K562 (cell line): Measurements from ENCODE around the gene C2. TPM values are rescaled to one million over a fixed set of nuclear protein-coding genes. Genes with fewer than 3 reads are reported as not detected.

Source experiments
- CCNT2 ChIP-seq: IDR thresholded peaks from 2 replicates; pipeline ENCODE4 v1.6.1; 2011; ENCODE audit warnings: borderline replicate concordance, low read depth, mild to moderate bottlenecking, moderate library complexity, mixed read lengths, low read length; ENCODE audit not compliant: insufficient read length; ENCODE audit errors: extremely low read depth
- CHD1 ChIP-seq: fragments of 200-600 bp; sonication (generic); IDR thresholded peaks from one replicate; pipeline ENCODE4 v1.6.1; 2012; ENCODE audit warnings: mild to moderate bottlenecking, moderate library complexity, low read length, inconsistent platforms
- RHOXF2B ChIP-seq: fragments of 250-450 bp; sonication (Bioruptor Pico); conservative IDR thresholded peaks from 2 replicates; pipeline ENCODE4 v1.5.1; 2021
- SRF ChIP-seq, 2 experiments: fragments of 250-450, 450-650 bp in 1 of 2; sonication (Bioruptor Pico) in 1 of 2; sonication (generic) in 1 of 2; formaldehyde crosslinking; IDR thresholded peaks; 2 replicates each; pipeline versions ENCODE4 v1.5.0 to v1.5.1; 2020 to 2022; ENCODE audit warnings: mild to moderate bottlenecking in 1 of 2, missing genetic modification reagents in 1 of 2
- STAT5B ChIP-seq: fragments of 250-450 bp; sonication (Bioruptor Pico); IDR thresholded peaks from 2 replicates; pipeline ENCODE4 v1.8.0; 2021; ENCODE audit warnings: mild to moderate bottlenecking, inconsistent platforms
- WHSC1 ChIP-seq: IDR thresholded peaks from one replicate; pipeline ENCODE4 v1.6.1; 2012; ENCODE audit warnings: low read length, control low read depth, inconsistent platforms
- polyA plus RNA-seq, 8 experiments: library from polyadenylated mRNA; depleted of rRNA in 4 of 8; stranded (reverse) in 5 of 8; unstranded in 3 of 8; fragments of >200 nt; fragmentation: Nextera tagmentation in 2 of 8; fragmentation: Illumina TruSeq in 1 of 8; extraction: Ambion mirVana in 2 of 8; extraction: Trizol in 1 of 8; gene quantifications; 2 replicates each; pipeline versions ENCODE4 v1.2.1 to v1.2.3, GENCODE V29; 2011 to 2014; ENCODE audit warnings: inconsistent platforms in 1 of 8, missing spikeins in 1 of 8
- total RNA-seq, 7 experiments: library from RNA; depleted of rRNA in 6 of 7; stranded (reverse); fragments of >200 nt in 6 of 7; fragmentation: Illumina TruSeq in 2 of 7; extraction: Trizol in 2 of 7; gene quantifications; 2 replicates each; pipeline versions ENCODE4 v1.2.1 to v1.2.3, GENCODE V29; 2011 to 2021; ENCODE audit warnings: low replicate concordance in 1 of 7
- TF ChIP-seq, protein P1 (sequence below): fragments of 450-650 bp; IDR thresholded peaks from 2 replicates; pipeline ENCODE4 v1.6.1; 2016; ENCODE audit warnings: low read depth
- TF ChIP-seq, protein P2 (sequence below): sonication (generic); formaldehyde crosslinking; IDR thresholded peaks from 2 replicates; pipeline ENCODE4 v1.8.0; 2022; ENCODE audit warnings: mild to moderate bottlenecking, missing genetic modification reagents
- TF ChIP-seq, protein P3 (sequence below): fragments of 250-450 bp; sonication (Bioruptor Pico); IDR thresholded peaks from 2 replicates; pipeline ENCODE4 v1.5.1; 2021; ENCODE audit warnings: mild to moderate bottlenecking
- TF ChIP-seq, protein P4 (sequence below): sonication (generic); formaldehyde crosslinking; IDR thresholded peaks from 2 replicates; pipeline ENCODE4 v1.8.1; 2023; ENCODE audit warnings: mild to moderate bottlenecking, missing genetic modification reagents
- TF ChIP-seq, protein P5 (sequence below): fragments of 450-650 bp; IDR thresholded peaks from 2 replicates; pipeline ENCODE4 v1.7.0; 2016; ENCODE audit warnings: borderline replicate concordance

C2 gene
- total and polyA plus RNA-seq, 9 of the 15 experiments (the other 6 are each of a cell fraction or from before 2014, with no cell fraction given), result 0.05 to 1.1 (median 0.39) TPM; not detected in 1

DNA sequence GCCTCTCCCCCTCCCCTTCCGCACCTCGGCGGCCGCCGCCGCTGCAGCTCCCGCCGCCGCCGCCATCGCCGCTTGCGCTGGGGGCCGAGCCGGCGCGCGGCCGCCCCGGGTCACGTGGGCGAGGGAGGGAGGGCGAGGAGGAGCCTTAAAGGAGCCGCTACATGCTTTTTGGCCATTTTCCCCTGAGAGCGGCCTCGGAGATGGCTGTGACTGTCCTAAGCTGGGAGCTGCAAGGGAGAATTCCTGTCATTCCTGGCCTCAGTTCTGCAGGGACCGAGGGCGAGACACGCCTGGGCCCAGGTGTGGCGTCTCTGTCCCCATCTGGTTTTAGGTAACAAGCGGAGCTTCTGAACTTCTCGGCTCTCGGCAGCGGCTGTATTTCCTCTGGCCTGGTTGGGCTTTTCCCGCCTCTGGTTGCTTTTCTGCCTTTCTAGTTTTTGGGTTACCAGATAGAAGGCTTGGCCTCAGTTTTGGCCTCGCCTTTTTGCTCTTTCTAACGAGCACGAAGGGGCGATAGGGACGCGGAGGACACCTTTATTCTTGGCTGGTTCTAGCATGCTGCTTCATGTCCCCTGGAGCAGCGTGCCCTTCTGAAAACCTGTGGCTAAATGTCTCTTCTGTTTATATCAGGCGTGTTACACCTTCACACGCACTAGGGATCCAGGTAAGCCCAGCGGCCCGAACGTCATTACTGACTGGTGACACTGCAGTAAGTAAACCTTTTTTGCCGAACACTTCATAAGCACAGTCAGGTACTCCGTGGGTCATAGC, 29.7 kb upstream of the C2 start, which contains the start of gene EHMT2 (continued):
- TF ChIP-seq, protein P1, sequence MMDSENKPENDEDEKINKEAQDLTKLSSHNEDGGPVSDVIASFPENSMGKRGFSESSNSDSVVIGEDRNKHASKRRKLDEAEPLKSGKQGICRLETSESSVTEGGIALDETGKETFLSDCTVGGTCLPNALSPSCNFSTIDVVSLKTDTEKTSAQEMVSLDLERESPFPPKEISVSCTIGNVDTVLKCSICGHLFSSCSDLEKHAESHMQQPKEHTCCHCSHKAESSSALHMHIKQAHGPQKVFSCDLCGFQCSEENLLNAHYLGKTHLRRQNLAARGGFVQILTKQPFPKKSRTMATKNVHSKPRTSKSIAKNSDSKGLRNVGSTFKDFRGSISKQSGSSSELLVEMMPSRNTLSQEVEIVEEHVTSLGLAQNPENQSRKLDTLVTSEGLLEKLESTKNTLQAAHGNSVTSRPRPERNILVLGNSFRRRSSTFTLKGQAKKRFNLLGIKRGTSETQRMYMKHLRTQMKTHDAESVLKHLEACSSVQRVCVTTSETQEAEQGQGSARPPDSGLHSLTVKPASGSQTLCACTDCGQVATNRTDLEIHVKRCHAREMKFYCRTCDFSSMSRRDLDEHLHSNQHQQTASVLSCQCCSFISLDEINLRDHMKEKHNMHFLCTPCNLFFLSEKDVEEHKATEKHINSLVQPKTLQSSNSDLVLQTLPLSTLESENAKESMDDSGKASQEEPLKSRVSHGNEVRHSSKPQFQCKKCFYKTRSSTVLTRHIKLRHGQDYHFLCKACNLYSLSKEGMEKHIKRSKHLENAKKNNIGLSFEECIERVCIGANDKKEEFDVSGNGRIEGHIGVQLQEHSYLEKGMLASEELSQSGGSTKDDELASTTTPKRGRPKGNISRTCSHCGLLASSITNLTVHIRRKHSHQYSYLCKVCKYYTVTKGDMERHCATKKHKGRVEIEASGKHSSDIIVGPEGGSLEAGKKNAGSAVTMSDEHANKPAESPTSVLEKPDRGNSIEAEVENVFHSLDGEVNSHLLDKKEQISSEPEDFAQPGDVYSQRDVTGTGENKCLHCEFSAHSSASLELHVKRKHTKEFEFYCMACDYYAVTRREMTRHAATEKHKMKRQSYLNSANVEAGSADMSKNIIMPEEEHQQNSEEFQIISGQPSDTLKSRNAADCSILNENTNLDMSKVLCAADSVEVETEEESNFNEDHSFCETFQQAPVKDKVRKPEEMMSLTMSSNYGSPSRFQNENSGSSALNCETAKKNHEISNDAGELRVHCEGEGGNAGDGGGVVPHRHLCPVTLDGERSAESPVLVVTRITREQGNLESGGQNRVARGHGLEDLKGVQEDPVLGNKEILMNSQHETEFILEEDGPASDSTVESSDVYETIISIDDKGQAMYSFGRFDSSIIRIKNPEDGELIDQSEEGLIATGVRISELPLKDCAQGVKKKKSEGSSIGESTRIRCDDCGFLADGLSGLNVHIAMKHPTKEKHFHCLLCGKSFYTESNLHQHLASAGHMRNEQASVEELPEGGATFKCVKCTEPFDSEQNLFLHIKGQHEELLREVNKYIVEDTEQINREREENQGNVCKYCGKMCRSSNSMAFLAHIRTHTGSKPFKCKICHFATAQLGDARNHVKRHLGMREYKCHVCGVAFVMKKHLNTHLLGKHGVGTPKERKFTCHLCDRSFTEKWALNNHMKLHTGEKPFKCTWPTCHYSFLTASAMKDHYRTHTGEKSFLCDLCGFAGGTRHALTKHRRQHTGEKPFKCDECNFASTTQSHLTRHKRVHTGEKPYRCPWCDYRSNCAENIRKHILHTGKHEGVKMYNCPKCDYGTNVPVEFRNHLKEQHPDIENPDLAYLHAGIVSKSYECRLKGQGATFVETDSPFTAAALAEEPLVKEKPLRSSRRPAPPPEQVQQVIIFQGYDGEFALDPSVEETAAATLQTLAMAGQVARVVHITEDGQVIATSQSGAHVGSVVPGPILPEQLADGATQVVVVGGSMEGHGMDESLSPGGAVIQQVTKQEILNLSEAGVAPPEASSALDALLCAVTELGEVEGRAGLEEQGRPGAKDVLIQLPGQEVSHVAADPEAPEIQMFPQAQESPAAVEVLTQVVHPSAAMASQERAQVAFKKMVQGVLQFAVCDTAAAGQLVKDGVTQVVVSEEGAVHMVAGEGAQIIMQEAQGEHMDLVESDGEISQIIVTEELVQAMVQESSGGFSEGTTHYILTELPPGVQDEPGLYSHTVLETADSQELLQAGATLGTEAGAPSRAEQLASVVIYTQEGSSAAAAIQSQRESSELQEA, result no peak
- peak; percentile 89; the same call in 1 of the 2 replicates for TF ChIP-seq RHOXF2B (CRISPR knock-in tag)
- TF ChIP-seq SRF (CRISPR knock-in tag; IDR thresholded peaks at IDR 0.05), result no peak; a peak in 1 of 4 replicates
- no peak for TF ChIP-seq WHSC1
- TF ChIP-seq, protein P2, sequence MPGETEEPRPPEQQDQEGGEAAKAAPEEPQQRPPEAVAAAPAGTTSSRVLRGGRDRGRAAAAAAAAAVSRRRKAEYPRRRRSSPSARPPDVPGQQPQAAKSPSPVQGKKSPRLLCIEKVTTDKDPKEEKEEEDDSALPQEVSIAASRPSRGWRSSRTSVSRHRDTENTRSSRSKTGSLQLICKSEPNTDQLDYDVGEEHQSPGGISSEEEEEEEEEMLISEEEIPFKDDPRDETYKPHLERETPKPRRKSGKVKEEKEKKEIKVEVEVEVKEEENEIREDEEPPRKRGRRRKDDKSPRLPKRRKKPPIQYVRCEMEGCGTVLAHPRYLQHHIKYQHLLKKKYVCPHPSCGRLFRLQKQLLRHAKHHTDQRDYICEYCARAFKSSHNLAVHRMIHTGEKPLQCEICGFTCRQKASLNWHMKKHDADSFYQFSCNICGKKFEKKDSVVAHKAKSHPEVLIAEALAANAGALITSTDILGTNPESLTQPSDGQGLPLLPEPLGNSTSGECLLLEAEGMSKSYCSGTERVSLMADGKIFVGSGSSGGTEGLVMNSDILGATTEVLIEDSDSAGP, result peak; percentile 98
- no peak for TF ChIP-seq STAT5B (CRISPR knock-in tag)
- TF ChIP-seq, protein P3, sequence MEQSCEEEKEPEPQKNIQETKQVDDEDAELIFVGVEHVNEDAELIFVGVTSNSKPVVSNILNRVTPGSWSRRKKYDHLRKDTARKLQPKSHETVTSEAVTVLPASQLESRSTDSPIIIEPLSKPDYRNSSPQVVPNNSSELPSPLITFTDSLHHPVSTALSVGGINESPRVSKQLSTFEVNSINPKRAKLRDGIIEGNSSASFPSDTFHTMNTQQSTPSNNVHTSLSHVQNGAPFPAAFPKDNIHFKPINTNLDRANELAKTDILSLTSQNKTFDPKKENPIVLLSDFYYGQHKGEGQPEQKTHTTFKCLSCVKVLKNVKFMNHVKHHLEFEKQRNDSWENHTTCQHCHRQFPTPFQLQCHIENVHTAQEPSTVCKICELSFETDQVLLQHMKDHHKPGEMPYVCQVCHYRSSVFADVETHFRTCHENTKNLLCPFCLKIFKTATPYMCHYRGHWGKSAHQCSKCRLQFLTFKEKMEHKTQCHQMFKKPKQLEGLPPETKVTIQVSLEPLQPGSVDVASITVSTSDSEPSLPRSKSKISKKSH (CRISPR knock-in tag), result no peak
- TF ChIP-seq, protein P4, sequence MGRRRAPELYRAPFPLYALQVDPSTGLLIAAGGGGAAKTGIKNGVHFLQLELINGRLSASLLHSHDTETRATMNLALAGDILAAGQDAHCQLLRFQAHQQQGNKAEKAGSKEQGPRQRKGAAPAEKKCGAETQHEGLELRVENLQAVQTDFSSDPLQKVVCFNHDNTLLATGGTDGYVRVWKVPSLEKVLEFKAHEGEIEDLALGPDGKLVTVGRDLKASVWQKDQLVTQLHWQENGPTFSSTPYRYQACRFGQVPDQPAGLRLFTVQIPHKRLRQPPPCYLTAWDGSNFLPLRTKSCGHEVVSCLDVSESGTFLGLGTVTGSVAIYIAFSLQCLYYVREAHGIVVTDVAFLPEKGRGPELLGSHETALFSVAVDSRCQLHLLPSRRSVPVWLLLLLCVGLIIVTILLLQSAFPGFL (CRISPR knock-in tag), result 0 out of 2 replicates have a peak, but pooled peaks have one; percentile 89
- TF ChIP-seq, protein P5, sequence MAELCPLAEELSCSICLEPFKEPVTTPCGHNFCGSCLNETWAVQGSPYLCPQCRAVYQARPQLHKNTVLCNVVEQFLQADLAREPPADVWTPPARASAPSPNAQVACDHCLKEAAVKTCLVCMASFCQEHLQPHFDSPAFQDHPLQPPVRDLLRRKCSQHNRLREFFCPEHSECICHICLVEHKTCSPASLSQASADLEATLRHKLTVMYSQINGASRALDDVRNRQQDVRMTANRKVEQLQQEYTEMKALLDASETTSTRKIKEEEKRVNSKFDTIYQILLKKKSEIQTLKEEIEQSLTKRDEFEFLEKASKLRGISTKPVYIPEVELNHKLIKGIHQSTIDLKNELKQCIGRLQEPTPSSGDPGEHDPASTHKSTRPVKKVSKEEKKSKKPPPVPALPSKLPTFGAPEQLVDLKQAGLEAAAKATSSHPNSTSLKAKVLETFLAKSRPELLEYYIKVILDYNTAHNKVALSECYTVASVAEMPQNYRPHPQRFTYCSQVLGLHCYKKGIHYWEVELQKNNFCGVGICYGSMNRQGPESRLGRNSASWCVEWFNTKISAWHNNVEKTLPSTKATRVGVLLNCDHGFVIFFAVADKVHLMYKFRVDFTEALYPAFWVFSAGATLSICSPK, result no peak
- TF ChIP-seq CHD1, result no peak
- TF ChIP-seq CCNT2, result peak; percentile 94
